Suppressor macrophage treated with lipopolysaccharide for 4 hours (primary cell): Measurements from ENCODE around the gene OR52K2.
"Not testable (repeated sequence)": the region's sequence is repeated elsewhere in the genome, so short reads cannot be mapped to it uniquely, and the experiment has no call there.

Experiments used
- DNase-seq: peaks from one replicate; pipeline ENCODE4 v3.0.0-alpha.2; 2020

The OR52K2 gene

GRCh38 chr11:4448995-4449394, at the start of gene OR52K2:
TSS of gene OR52K2 (plus strand) at chr11:4449295. CDS start at chr11:4449340, 45 bp downstream.
- DNase-seq, result peak; percentile 11

DNA sequence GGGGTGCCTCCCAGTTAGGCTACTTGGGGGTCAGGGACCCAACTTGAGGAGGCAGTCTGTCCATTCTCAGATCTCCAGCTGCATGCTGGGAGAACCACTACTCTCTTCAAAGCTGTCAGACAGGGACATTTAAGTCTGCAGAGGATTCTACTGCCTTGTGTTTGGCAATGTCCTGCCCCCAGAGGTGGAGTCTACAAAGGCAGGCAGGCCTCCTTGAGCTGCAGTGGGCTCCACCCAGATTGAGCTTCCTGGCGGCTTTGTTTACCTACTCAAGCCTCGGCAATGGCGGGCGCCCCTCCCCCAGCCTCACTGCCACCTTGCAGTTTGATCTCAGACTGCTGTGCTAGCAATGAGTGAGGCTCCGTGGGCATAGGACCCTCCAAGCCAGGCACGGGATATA, 42.9 kb upstream of the OR52K2 start:
- DNase-seq, result not testable (repeated sequence)

- no peak for DNase-seq
Observed at GRCh38 chr11:4416306-4416705, 32.8 kb upstream of the OR52K2 start.

- no peak for DNase-seq
Observed at GRCh38 chr11:4416816-4417215, 32.3 kb upstream of the OR52K2 start.

DNA sequence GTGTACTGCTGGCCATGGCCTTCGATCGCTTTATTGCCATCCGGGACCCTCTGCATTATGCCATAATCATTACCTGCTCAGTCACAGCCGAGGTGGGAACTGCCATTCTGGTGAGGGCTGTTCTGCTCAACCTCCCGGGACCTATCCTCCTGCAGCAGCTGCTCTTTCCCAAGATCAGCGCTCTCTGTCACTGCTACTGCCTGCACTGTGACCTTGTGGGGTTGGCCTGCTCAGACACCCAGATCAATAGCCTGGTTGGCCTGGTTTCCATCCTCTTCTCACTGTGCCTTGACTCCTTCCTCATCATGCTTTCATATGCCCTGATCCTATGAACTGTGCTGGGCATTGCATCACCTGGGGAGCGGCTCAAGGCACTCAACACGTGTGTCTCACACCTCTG, 30.7 kb upstream of the OR52K2 start:
- DNase-seq, result no peak

DNA sequence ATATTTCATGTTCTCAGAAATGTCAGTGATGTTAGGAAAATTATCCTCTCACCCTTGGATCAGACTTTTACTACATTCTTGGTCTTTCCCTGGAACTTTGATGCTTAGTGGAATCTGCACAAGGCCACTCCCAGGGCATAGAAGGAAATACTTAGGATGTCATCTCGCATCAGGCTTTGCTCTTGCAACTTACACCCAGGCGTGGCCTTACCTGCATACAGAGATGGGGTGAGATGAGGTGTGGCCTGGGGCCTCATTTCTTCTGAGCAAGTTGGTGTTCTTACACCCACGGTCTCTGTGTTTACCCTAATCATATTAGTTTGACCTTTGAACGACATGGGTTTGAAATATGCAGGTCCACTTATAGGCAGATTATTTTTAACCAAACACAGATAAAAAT, 19.0 kb upstream of the OR52K2 start:
- DNase-seq, result no peak

DNA sequence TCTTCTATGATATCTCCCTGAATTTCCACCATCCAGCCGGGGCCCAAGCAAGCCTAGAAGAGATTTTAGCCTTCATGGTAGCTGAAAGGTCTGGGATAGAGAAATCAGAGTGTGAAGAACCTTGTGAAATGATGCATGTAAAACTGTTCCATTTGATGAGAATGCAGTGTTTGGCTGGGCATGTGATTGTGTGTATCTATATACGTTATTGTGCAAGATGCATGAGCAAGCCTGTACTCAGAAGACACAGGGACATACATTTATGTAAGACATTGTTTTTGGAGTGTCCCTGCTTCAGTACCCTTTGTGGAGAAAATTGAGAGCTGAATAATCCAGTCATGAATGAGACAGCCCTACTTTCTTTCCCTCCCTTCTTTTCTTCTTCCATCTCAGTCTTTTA, 15.2 kb upstream of the OR52K2 start:
- peak; percentile 70 for DNase-seq

- DNase-seq, result peak; percentile 18
Observed at GRCh38 chr11:4436411-4436810, 12.7 kb upstream of the OR52K2 start.

DNA sequence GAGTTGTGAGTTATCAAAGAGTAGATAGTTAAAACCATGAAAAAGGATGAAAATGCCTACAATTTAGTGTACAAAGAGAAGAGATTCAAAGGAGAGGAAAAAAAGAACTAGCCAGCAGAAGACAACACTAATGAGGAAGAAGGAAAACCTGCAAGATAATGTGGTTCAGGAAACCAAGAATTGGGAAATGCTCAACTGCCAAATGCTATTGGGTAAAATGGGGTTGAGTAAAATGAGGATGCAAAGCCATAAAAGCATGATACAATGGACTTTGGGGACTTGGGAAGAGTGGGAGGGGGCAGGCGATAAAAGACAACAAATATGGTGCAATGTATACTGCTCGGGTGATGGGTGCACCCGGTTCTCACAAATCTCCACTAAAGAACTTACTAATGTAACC, 7.6 kb upstream of the OR52K2 start:
- peak; percentile 48 for DNase-seq

- no peak for DNase-seq
Observed at GRCh38 chr11:4443232-4443891, 5.7 kb upstream of the OR52K2 start.

- DNase-seq, result no peak
Observed at GRCh38 chr11:4453118-4453517, 4.0 kb downstream of the OR52K2 start.

GRCh38 chr11:4454021-4454420, 4.9 kb downstream of the OR52K2 start:
- no peak for DNase-seq

DNA sequence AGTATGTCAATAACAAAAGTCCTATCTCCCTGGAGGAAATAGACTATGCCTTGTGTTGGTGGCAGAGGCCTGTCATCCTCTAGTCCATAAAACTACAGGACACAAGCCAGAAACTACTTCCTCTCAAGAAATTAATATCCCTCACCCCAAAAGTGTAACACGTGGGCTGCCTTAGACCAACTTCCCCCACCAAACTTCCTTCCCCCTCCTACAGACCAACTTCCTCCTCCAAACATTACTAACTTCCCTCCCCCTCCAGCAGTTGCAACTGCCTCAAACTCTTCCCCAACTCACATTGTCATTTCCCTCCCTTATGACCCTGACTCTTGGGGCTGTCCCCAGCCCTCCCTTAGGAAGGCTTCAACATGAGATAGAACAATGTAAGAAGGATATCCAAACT, 6.3 kb downstream of the OR52K2 start:
- DNase-seq, result peak; percentile 89

DNA sequence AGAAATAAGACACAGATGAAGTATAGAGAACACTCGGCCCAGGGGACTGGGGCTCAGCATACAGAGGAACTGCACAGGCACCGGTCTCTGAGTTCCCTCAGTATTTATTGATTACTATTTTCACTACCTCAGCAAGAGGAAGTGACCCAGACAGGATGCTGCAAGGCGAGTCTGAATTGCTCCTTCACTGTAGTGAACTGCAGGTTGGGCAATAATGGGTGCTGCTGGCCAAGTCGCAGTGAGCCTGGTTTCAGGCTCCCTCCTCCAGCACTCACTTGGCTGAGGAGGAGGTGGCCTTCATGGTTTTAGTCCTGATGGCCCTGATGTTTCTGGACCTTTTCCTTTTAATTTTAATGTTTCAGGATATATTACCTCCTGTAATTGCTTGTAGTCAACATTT, 10.4 kb downstream of the OR52K2 start:
- peak; percentile 51 for DNase-seq

DNA sequence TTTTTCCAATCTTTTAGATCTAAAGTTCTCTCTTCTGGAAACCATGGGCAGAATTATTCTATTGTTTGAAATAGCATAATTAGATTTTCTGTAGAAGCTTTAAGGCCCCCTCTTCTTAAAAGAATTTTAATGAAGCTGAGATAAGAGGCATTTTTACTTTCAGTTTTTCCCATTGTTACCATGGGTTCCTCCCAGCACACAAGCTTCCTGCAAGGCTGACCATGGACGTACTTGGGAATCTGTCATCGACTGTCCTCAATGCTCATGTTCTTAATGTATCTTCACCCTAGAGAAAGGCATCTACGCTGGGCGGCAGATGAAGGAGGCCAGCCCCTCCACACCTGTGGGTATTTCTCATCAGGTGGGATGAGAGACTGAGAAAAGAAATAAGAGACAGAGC, 11.1 kb downstream of the OR52K2 start:
- no peak for DNase-seq

- DNase-seq, result no peak
Observed at GRCh38 chr11:4464216-4465159, 15.4 kb downstream of the OR52K2 start.

GRCh38 chr11:4465407-4465806, 16.3 kb downstream of the OR52K2 start:
- no peak for DNase-seq

GRCh38 chr11:4466131-4466870, 17.2 kb downstream of the OR52K2 start:
- DNase-seq, result no peak

DNA sequence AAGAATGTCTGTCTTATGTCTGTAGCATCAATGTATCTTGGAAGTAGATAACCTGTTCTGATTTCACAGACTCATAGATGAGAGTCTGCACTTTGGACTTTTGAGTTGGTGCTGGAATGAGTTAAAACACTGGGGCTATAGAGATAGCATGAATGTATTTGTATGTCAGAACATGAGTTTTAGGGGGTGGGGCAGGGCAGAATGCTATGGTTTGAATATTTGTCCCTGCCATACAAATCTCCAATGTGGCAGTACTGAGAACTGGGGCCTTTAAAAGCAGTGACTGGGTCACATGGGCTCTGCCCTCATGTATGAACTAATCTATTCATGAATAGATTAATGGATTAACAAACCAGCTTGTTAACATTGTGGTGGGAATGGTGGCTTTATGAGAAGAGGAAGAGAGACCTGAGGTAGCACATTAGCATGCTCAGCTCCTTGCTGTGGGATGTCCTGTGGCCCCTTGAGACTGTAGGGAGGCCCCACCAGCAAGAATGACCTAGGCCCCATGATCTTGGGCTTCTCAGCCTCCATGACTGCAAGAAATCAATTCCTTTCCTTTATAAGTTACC, 17.9 kb downstream of the OR52K2 start:
- no peak for DNase-seq

DNA sequence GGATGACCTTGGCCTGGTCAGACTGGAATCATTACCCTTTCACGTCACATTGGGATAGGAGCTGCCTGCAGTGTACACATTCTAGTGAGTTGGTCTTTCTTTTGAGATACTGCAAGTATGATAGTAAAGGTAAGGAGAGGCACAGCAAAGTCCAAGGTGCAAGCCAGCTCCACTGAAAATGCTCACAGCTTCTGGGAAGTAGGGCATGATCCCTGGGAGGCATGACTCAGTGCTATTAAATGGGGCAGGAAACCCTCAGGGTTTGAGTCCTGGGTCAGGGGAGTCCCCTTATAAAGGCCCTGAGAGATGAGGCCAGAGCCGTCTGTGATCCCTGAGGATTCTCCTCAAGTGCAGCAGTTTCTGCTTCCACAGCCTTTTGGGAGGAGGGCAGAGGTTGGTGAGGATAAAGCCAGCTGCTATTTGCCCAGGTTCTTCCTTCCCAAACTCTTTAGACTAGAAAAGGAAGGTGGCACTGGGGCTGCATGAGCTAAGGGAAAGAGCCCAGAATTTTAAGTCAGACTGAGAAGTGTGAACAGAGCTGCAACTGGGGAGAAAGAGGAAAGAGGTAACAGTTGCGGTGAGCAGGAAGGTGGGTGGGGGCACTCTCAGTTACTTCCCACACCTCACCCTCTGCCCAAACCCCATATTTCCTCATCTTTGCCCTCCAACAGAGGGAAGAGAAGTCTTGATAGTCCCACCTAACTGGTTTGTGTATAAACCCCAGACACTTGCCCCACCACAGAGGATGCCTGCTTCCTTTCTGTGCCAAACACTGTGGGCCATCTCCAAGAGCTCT, 18.9 kb downstream of the OR52K2 start:
- DNase-seq, result no peak

DNA sequence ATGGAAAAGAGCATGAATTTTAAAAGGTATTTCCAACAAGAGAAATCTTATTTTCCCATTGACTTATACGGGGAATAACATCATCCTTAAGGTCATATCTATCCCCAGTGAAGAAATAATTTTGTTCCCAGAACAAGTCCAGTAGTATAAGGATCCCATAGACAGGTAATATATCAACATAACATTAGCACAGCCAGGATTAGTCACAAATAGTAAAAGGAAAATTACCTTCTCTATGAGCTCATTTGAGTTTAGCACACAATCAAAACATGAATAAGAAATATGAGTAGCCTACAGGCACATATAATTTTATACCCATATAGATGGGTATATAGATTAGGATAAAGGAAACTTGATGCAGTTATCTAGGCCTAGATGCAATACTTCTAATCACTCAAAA, 30.5 kb downstream of the OR52K2 start:
- no peak for DNase-seq

- peak; percentile 62 for DNase-seq
Observed at GRCh38 chr11:4480577-4481239, 31.6 kb downstream of the OR52K2 start.
